Upper lobe of left lung (tissue), 4 donors: ENCODE results near the gene LRG1.

Source experiments
- CTCF ChIP-seq, 6 experiments: fragments of 450-650 bp in 4 of 6; fragments of 200-600 bp in 2 of 6; sonication (generic) in 2 of 6; IDR thresholded peaks; one replicate each; pipeline ENCODE4 v1.5.1; 2016 to 2019; ENCODE audit warnings: antibody characterized with exemption in 6 of 6
- POLR2A ChIP-seq, 4 donors: fragments of 450-650 bp; IDR thresholded peaks; one replicate each; pipeline ENCODE4 v1.5.1; 2016 to 2017; ENCODE audit warnings: antibody characterized with exemption in 4 of 4, mild to moderate bottlenecking in 2 of 4
- POLR2AphosphoS5 ChIP-seq, 2 donors: sonication (generic); formaldehyde crosslinking; IDR thresholded peaks; one replicate each; pipeline ENCODE4 v1.5.1; 2017; ENCODE audit warnings: antibody characterized with exemption in 2 of 2

GRCh38 chr19:4506449-4507149, 33.2 kb downstream of the LRG1 start:
- no peak for TF ChIP-seq CTCF (IDR thresholded peaks at IDR 0.05)
- no peak for TF ChIP-seq POLR2A (IDR thresholded peaks at IDR 0.05)
- TF ChIP-seq POLR2AphosphoS5 (IDR thresholded peaks at IDR 0.05), result no peak
